Measurements from ENCODE around the gene SNCB. TPM values are rescaled to one million over a fixed set of nuclear protein-coding genes. Genes with fewer than 3 reads are reported as not detected.

The SNCB gene
- polyA plus RNA-seq, 1 donor from 2014 or later, result not detected

DNA sequence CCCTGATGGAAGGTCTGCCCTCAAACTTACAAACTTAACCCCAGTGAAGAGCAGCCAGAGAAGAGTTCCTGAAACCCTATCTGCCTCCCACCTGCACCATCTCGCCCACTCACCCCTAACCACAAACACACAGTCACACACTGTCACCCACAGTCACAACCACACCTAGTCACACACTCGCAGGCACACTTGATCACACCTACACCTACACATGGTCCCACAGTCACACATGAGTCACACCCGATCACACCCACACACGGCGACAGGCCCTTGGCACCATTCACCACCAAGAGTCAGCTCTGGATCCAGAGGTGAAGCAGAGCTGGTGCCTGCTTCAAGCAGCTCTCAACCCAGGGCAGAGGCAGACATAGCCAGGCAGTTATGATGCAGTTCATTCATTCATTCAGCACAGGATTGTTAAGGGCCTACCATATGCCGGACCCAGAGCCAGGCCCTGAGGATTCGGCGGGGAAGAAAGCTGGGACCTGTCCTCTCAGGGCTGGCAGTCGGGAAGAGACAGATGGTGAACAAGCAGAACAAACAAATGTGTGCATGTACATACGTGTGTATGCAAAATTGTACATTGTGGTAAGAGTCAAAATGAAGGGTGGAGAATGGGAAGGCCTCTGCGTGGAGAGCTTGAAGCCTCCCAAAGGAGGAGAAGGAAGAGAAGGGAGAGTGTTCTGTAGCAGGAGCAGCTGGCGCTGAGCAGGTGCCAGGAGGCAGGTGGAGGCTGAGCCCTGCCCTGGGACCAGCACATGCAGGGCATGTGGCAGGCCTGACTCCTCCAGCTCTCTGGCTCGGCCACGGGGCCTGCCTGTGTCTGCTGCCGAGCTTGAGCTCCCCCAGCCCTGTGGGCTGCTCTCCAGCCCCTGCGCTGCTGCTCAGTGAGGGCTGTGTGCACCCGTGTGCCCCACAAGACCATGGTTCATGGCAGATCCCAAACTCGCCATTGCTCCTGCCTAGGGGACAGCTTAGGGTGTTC is 23.4 kb upstream of the SNCB start:
- H3K9me3 Mint-ChIP-seq, result no peaks in the 10 kb centered on the region
- H3K27me3 Mint-ChIP-seq, result no peaks in the 10 kb centered on the region
- H3K4me1 Mint-ChIP-seq, result peaks cover 12 to 29% (median 27%) of the 10 kb centered on the region in 3 donors
- H3K36me3 Mint-ChIP-seq, result peaks cover 2% of the 10 kb centered on the region
- peak overlapping the region in 1 of 4 donors; percentile 25 for H3K4me3 Mint-ChIP-seq
- peak overlapping the region in 1 of 3 donors; percentile 2 for H3K27ac Mint-ChIP-seq

DNA sequence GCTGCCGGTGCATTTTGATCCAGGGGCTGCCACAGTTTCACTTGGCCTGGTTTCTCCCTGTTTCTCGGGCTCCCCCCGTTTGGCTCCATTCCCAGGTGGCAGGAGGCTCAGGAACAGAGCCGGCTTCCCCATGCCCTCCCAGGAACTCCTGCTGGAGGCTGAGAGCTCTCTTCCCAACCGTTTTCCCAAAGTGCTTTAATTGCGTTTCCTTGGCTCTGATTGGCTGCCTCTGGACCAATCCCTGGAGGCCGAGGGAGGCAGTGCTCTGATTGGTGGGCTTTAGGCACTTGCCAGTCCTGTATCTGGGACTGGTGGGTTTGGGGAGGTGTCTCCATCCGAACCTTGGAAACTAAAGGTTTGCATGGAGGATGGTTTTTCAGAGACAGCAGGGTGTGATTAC is 21.8 kb upstream of the SNCB start:
- H3K4me1 Mint-ChIP-seq, result peaks cover 11 to 24% (median 22%) of the 10 kb centered on the region in 3 donors
- no peak overlapping the region for H3K4me3 Mint-ChIP-seq
- no peaks in the 10 kb centered on the region for H3K36me3 Mint-ChIP-seq
- H3K9me3 Mint-ChIP-seq, result no peaks in the 10 kb centered on the region
- H3K27me3 Mint-ChIP-seq, result no peaks in the 10 kb centered on the region
- H3K27ac Mint-ChIP-seq, result no peak overlapping the region

GRCh38 chr5:176651472-176651980 is 21.2 kb upstream of the SNCB start:
- peak overlapping the region in 1 of 4 donors; percentile 37 for H3K4me3 Mint-ChIP-seq
- H3K9me3 Mint-ChIP-seq, result no peaks in the 10 kb centered on the region
- H3K4me1 Mint-ChIP-seq, result peaks cover 17 to 27% (median 26%) of the 10 kb centered on the region in 3 donors
- no peak overlapping the region for H3K27ac Mint-ChIP-seq
- no peaks in the 10 kb centered on the region for H3K36me3 Mint-ChIP-seq
- no peaks in the 10 kb centered on the region for H3K27me3 Mint-ChIP-seq

- H3K4me1 Mint-ChIP-seq, result peaks cover 21 to 31% (median 30%) of the 10 kb centered on the region in 3 donors
Measured at GRCh38 chr5:176650354-176650884, 20.1 kb upstream of the SNCB start.

GRCh38 chr5:176648474-176649194 is 18.3 kb upstream of the SNCB start:
- H3K9me3 Mint-ChIP-seq, result no peaks in the 10 kb centered on the region
- H3K4me3 Mint-ChIP-seq, result peak overlapping the region; percentile 51 to 81 (median 65)
- peaks cover 19 to 29% (median 28%) of the 10 kb centered on the region in 3 donors for H3K4me1 Mint-ChIP-seq
- H3K36me3 Mint-ChIP-seq, result no peaks in the 10 kb centered on the region
- H3K27me3 Mint-ChIP-seq, result no peaks in the 10 kb centered on the region
- H3K27ac Mint-ChIP-seq, result peak overlapping the region in 1 of 3 donors; percentile 21

More at GRCh38 chr5:176650354-176650884, 20.1 kb upstream of the SNCB start:
- Mint-ChIP-seq H3K36me3 (no peaks in the 10 kb centered on the region), H3K4me3 (peak overlapping the region in 2 of 4 donors; percentile 11 to 17), H3K27ac (no peak overlapping the region), H3K27me3 (no peaks in the 10 kb centered on the region), H3K9me3 (no peaks in the 10 kb centered on the region)

- Mint-ChIP-seq H3K4me1 (peaks cover 13 to 22% (median 21%) of the 10 kb centered on the region in 3 donors), H3K27ac (no peak overlapping the region), H3K36me3 (no peaks in the 10 kb centered on the region), H3K4me3 (peak overlapping the region; percentile 81 to 91 (median 86)), H3K27me3 (peaks cover 2% of the 10 kb centered on the region), H3K9me3 (no peaks in the 10 kb centered on the region)
Measured at GRCh38 chr5:176647843-176648473, 17.6 kb upstream of the SNCB start.

GRCh38 chr5:176647030-176647842 is 16.9 kb upstream of the SNCB start, which contains the start of gene TSPAN17:
TSPAN17 (plus strand) TSS chr5:176647484; CDS start chr5:176647616, 132 bp downstream.
- peak within 1 kb of the TSS; percentile 86 to 97 (median 91) for H3K4me3 Mint-ChIP-seq
- H3K27ac Mint-ChIP-seq, result peak within 1 kb of the TSS in 2 of 3 donors; percentile 29 to 53
- H3K36me3 Mint-ChIP-seq, result no peaks in the 10 kb centered on the region
- no peaks in the 10 kb centered on the region for H3K9me3 Mint-ChIP-seq
- peaks cover 2% of the 10 kb centered on the region for H3K27me3 Mint-ChIP-seq
- peaks cover 12 to 20% (median 18%) of the 10 kb centered on the region in 3 donors for H3K4me1 Mint-ChIP-seq

DNA sequence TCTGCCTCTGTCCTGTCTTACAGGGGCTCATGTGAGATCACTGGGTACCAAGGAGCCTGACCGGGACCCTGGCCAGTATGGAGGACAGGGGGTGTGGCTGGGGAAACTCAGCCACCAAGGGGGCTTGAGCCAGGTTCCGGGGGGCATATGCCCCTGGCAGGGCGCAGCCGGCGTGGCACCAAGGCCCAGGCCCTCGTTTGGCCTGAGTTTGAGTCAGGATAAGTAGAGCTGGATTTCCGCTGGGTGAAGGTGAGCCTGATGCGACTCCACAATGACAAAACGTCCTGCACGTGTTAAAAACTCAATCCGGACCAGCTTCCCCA is 16.3 kb upstream of the SNCB start:
- H3K4me1 Mint-ChIP-seq, result peaks cover 12 to 20% (median 17%) of the 10 kb centered on the region in 3 donors
- no peaks in the 10 kb centered on the region for H3K9me3 Mint-ChIP-seq
- H3K4me3 Mint-ChIP-seq, result peak overlapping the region; percentile 86 to 97 (median 91)
- peak overlapping the region in 2 of 3 donors; percentile 23 to 29 for H3K27ac Mint-ChIP-seq
- H3K27me3 Mint-ChIP-seq, result peaks cover 2% of the 10 kb centered on the region
- H3K36me3 Mint-ChIP-seq, result no peaks in the 10 kb centered on the region

GRCh38 chr5:176646049-176646706 is 15.8 kb upstream of the SNCB start:
- peak overlapping the region; percentile 86 to 97 (median 91) for H3K4me3 Mint-ChIP-seq
- H3K4me1 Mint-ChIP-seq, result peaks cover 12 to 20% (median 13%) of the 10 kb centered on the region in 3 donors
- H3K9me3 Mint-ChIP-seq, result no peaks in the 10 kb centered on the region
- H3K27me3 Mint-ChIP-seq, result peaks cover 2% of the 10 kb centered on the region
- peak overlapping the region in 1 of 3 donors; percentile 29 for H3K27ac Mint-ChIP-seq
- H3K36me3 Mint-ChIP-seq, result no peaks in the 10 kb centered on the region

DNA sequence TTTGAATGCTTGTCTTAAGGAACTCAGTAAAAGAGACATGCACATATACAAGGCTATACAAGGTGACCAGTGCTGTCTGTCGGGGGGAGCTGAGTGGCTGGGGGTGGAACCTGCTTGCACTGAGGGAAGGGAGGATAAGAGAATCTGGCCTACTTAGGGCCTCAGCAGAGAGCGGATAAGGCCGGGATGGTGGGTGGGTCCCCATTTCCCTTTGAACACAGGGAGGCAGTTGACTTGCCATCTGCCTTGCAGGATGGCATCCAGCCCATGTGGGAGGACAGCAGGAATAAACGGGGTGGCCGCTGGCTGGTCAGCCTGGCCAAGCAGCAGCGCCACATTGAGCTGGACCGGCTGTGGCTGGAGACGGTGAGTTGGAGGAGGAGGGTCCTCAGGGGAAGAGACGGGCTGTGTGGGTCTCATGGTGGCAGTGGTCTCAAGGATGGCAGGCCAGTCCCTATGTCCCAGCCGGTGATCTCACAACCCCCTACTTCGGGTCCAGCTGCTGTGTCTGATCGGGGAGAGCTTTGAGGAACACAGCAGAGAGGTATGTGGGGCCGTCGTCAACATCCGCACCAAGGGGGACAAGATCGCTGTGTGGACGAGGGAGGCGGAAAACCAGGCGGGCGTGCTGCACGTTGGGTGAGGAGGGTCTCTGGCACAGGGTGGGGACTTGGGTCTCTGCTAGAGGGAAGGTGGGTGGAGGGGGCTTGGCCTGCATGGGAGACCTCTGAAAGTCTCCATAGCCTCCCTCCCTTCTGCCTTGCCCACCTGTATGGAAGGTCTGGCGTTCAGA is 14.7 kb upstream of the SNCB start:
- no peaks in the 10 kb centered on the region for H3K36me3 Mint-ChIP-seq
- peak overlapping the region in 1 of 3 donors; percentile 74 for H3K27ac Mint-ChIP-seq
- H3K4me3 Mint-ChIP-seq, result peak overlapping the region in 2 of 4 donors; percentile 75 to 87
- H3K9me3 Mint-ChIP-seq, result no peaks in the 10 kb centered on the region
- H3K27me3 Mint-ChIP-seq, result peaks cover 2% of the 10 kb centered on the region
- H3K4me1 Mint-ChIP-seq, result peaks cover 9 to 20% (median 12%) of the 10 kb centered on the region in 3 donors

DNA sequence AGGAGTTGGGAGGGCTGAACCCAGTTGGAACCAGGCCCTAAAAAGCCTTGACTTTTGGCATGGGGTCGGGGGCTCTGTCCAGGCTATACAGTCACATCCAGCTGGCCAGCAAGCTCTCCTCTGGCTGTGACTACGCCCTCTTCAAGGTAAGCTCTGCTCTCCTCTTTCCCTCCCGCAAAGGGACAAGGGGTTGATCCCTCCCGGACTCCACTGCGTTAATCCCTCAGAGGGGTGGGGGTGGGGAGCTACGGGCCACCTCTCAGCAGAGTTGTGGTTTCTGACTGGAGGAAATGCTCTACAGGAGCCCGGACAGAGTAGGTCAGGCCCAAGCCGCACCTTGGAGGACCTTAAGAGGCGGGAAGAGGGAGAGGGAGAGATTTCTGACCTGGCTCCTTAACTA is 14.0 kb upstream of the SNCB start:
- Mint-ChIP-seq H3K9me3 (no peaks in the 10 kb centered on the region), H3K27me3 (peaks cover 2% of the 10 kb centered on the region), H3K4me1 (peaks cover 9 to 18% (median 12%) of the 10 kb centered on the region in 3 donors), H3K4me3 (no peak overlapping the region), H3K27ac (no peak overlapping the region), H3K36me3 (no peaks in the 10 kb centered on the region)

GRCh38 chr5:176643491-176644219 is 13.3 kb upstream of the SNCB start:
- Mint-ChIP-seq H3K4me3 (no peak overlapping the region), H3K27ac (no peak overlapping the region), H3K4me1 (peaks cover 9 to 13% (median 12%) of the 10 kb centered on the region in 3 donors)

More at GRCh38 chr5:176643491-176644219, 13.3 kb upstream of the SNCB start:
- Mint-ChIP-seq H3K27me3 (peaks cover 5% of the 10 kb centered on the region), H3K9me3 (no peaks in the 10 kb centered on the region), H3K36me3 (no peaks in the 10 kb centered on the region)
